Muscle of back (tissue), 11 donors: ENCODE results near the gene MRO. TPM values are rescaled to one million over a fixed set of nuclear protein-coding genes. Genes with fewer than 3 reads are reported as not detected.
A peak's percentile ranks its signal among the peaks of the same experiment; 100 is the strongest.
"Not testable (repeated sequence)": the region's sequence is repeated elsewhere in the genome, so short reads cannot be mapped to it uniquely, and the experiment has no call there.

Experiments
- DNase-seq, 3 donors: peaks; one replicate each; pipeline versions ENCODE4 v3.0.0 to v3.0.0-alpha.2; 2013
- polyA plus RNA-seq, 10 donors: library from polyadenylated mRNA; unstranded; fragments of 120-200 nt; gene quantifications; one replicate each; pipeline ENCODE4 v1.2.1, GENCODE V29; 2013; ENCODE audit not compliant: insufficient read length in 10 of 10

MRO gene
- polyA plus RNA-seq, 10 donors, result 0.22 to 0.91 (median 0.51) TPM

- peak in 1 of 3 donors; percentile 34 for DNase-seq
Measured at GRCh38 chr18:50836521-50836957, 16.7 kb upstream of the MRO start.

- DNase-seq, result not testable (repeated sequence)
Measured at GRCh38 chr18:50833496-50833895, 13.7 kb upstream of the MRO start.

- DNase-seq, result no peak
Measured at GRCh38 chr18:50832754-50833153, 12.9 kb upstream of the MRO start.

- DNase-seq, result no peak
Measured at GRCh38 chr18:50830544-50830943, 10.7 kb upstream of the MRO start.

GRCh38 chr18:50829644-50830043, 9.8 kb upstream of the MRO start:
- no peak for DNase-seq

GRCh38 chr18:50826027-50826426, 6.2 kb upstream of the MRO start:
- DNase-seq, result no peak

GRCh38 chr18:50825621-50826020, 5.8 kb upstream of the MRO start:
- DNase-seq, result no peak

GRCh38 chr18:50822756-50823155, 2.9 kb upstream of the MRO start:
- DNase-seq, result no peak

GRCh38 chr18:50820901-50821520, 1.2 kb upstream of the MRO start:
- DNase-seq, result peak in 1 of 3 donors; percentile 13

GRCh38 chr18:50819027-50819727, 639 bp downstream of the MRO start:
- DNase-seq, result no peak

- no peak for DNase-seq
Measured at GRCh38 chr18:50816419-50817166, 3.2 kb downstream of the MRO start.

GRCh38 chr18:50814395-50814794, 5.4 kb downstream of the MRO start:
- DNase-seq, result no peak

GRCh38 chr18:50813353-50813752, 6.5 kb downstream of the MRO start:
- DNase-seq, result no peak

- DNase-seq, result no peak
Measured at GRCh38 chr18:50812834-50813233, 7.0 kb downstream of the MRO start.

- no peak for DNase-seq
Measured at GRCh38 chr18:50807176-50807575, 12.6 kb downstream of the MRO start.

GRCh38 chr18:50806208-50806616, 13.6 kb downstream of the MRO start:
- DNase-seq, result peak in 2 of 3 donors; percentile 27 to 46

- DNase-seq, result no peak
Measured at GRCh38 chr18:50805732-50806131, 14.1 kb downstream of the MRO start.

- no peak for DNase-seq
Measured at GRCh38 chr18:50803592-50803991, 16.2 kb downstream of the MRO start.

- DNase-seq, result no peak
Measured at GRCh38 chr18:50802141-50802540, 17.7 kb downstream of the MRO start.

- no peak for DNase-seq
Measured at GRCh38 chr18:50797142-50797541, 22.7 kb downstream of the MRO start.

- no peak for DNase-seq
Measured at GRCh38 chr18:50796495-50796894, 23.3 kb downstream of the MRO start.

GRCh38 chr18:50793641-50794565, 25.9 kb downstream of the MRO start:
- no peak for DNase-seq
